ENCODE measurements around the gene RNF169.

- TF ChIP-seq CTCF (IDR thresholded peaks at IDR 0.05) (no peak), POLR2A (IDR thresholded peaks at IDR 0.05) (no peak), POLR2AphosphoS5 (IDR thresholded peaks at IDR 0.05) (no peak)
These were observed 22.9 kb upstream of the RNF169 start for GRCh38 chr11:74725701-74726100.

All from breast epithelium (tissue), 3 donors.